Measurements from ENCODE around the gene AKAP17A.

Gene AKAP17A

DNA sequence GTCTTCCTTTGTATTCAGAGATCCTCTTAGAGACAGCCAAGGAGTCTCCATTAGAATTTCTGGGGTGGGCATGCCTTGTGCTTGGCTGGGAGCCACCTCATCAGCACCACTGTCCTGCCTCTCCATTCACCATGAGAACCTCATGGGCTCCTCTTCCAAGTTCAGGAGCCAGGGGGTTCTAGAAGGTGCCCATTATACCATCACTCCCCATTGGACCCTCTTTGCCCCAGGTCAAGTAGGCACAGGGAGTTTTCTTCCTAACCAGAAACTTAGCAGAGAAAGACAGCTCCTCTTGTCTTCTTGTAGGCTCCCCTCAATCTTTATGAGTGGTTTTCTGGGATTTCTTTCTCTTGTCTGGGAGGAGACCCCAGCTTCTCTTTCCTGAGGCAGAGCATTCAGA is 54.6 kb downstream of the AKAP17A start:
- H3K36me3 ChIP-seq (ENCODE audit: insufficient read depth) = no peaks in the 10 kb centered on the region
- H3K79me2 ChIP-seq (ENCODE audit: insufficient read depth, low read depth) = no peaks in the 10 kb centered on the region
- H3K4me1 ChIP-seq (ENCODE audit: low read depth, poor library complexity, severe bottlenecking) = no peaks in the 10 kb centered on the region
- no peak overlapping the region for H3K4me2 ChIP-seq
- no peak overlapping the region for H3K9ac ChIP-seq
- TF ChIP-seq, protein P1, sequence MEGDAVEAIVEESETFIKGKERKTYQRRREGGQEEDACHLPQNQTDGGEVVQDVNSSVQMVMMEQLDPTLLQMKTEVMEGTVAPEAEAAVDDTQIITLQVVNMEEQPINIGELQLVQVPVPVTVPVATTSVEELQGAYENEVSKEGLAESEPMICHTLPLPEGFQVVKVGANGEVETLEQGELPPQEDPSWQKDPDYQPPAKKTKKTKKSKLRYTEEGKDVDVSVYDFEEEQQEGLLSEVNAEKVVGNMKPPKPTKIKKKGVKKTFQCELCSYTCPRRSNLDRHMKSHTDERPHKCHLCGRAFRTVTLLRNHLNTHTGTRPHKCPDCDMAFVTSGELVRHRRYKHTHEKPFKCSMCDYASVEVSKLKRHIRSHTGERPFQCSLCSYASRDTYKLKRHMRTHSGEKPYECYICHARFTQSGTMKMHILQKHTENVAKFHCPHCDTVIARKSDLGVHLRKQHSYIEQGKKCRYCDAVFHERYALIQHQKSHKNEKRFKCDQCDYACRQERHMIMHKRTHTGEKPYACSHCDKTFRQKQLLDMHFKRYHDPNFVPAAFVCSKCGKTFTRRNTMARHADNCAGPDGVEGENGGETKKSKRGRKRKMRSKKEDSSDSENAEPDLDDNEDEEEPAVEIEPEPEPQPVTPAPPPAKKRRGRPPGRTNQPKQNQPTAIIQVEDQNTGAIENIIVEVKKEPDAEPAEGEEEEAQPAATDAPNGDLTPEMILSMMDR (conservative IDR thresholded peaks at IDR 0.05; ENCODE audit: low read depth, low read length) = no peak
- no peak overlapping the region for H2AFZ ChIP-seq (ENCODE audit: low read depth)
- H3K4me3 ChIP-seq (IDR thresholded peaks at IDR 0.05; ENCODE audit: insufficient read depth, low read depth, low read length) = no peak overlapping the region
- no peaks in the 10 kb centered on the region for H3K27me3 ChIP-seq (ENCODE audit: insufficient read depth, low read depth)
- no peaks in the 10 kb centered on the region for H4K20me1 ChIP-seq (ENCODE audit: insufficient read depth)
- H3K27ac ChIP-seq = no peak overlapping the region

DNA sequence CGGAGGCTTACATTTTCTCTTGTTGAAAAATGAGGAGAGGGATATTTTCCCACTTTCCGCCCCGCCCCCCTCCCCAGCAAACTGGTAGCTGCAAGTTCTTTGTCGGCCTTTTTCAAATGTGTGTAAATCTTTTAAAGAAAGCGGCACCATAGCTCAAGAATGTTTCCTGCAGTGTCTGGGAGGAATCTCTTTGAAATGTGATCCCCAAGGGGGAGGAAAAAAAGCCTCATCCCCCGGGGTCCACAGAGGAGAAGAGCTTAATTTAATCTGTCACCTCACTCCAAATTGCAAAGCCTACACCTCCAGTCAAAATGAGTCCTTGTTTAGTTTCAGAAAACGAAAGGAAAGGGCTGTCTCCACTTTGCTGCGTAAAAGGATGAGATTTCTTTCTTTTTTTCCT is 58.2 kb downstream of the AKAP17A start:
- Histone ChIP-seq H3K4me2 (no peak overlapping the region), H3K79me2 (ENCODE audit: insufficient read depth, low read depth) (no peaks in the 10 kb centered on the region), H4K20me1 (ENCODE audit: insufficient read depth) (no peaks in the 10 kb centered on the region), H3K9ac (no peak overlapping the region), H3K27me3 (ENCODE audit: insufficient read depth, low read depth) (no peaks in the 10 kb centered on the region), H3K4me3 (IDR thresholded peaks at IDR 0.05; ENCODE audit: insufficient read depth, low read depth, low read length) (no peak overlapping the region), H3K27ac (no peak overlapping the region), H3K4me1 (ENCODE audit: low read depth, poor library complexity, severe bottlenecking) (no peaks in the 10 kb centered on the region), H2AFZ (ENCODE audit: low read depth) (no peak overlapping the region), H3K36me3 (ENCODE audit: insufficient read depth) (no peaks in the 10 kb centered on the region)
- TF ChIP-seq, protein P1 (conservative IDR thresholded peaks at IDR 0.05; ENCODE audit: low read depth, low read length) = no peak
